IPS DF 4.7 (cell line): Measurements from ENCODE around the gene SDK1.

Source experiments
- DNase-seq: peaks from one replicate; pipeline ENCODE4 v3.0.0-alpha.2; 2013; ENCODE audit warnings: low spot score; ENCODE audit errors: extremely low read depth

SDK1 gene

GRCh38 chr7:3283130-3283704 lies 17.8 kb upstream of the SDK1 start:
- no peak for DNase-seq

- DNase-seq: no peak
Observed at GRCh38 chr7:3285652-3286051, 15.4 kb upstream of the SDK1 start.

GRCh38 chr7:3289996-3290395 lies 11.1 kb upstream of the SDK1 start:
- no peak for DNase-seq

DNA sequence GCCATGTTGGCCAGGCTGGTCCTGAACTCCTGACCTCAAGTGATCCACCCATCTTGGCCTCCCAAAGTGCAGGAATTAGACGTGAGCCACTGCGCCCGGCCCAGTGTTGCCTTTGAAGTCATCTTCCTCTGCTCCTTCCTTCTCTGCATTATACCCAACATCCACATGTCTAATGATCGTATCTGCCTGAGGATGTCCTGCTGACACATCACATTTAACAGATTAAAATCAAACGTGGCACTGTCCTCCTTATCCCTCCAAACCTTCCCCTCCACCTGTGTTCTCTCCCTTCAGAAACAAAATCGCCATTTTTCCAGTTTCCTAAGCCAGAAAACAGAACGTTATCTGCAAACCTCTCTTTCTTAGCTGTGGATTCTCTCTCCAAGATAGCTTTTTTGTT lies 8.4 kb upstream of the SDK1 start:
- no peak for DNase-seq

GRCh38 chr7:3294432-3295100 lies 6.5 kb upstream of the SDK1 start:
- no peak for DNase-seq

- DNase-seq: no peak
Observed at GRCh38 chr7:3297105-3297819, 3.8 kb upstream of the SDK1 start.

GRCh38 chr7:3300221-3300650 lies 816 bp upstream of the SDK1 start:
- DNase-seq: no peak

GRCh38 chr7:3301449-3301731 lies 338 bp downstream of the SDK1 start:
- no peak for DNase-seq

GRCh38 chr7:3301831-3302618 lies 973 bp downstream of the SDK1 start:
- DNase-seq: no peak

- no peak for DNase-seq
Observed at GRCh38 chr7:3302681-3303320, 1.7 kb downstream of the SDK1 start.

DNA sequence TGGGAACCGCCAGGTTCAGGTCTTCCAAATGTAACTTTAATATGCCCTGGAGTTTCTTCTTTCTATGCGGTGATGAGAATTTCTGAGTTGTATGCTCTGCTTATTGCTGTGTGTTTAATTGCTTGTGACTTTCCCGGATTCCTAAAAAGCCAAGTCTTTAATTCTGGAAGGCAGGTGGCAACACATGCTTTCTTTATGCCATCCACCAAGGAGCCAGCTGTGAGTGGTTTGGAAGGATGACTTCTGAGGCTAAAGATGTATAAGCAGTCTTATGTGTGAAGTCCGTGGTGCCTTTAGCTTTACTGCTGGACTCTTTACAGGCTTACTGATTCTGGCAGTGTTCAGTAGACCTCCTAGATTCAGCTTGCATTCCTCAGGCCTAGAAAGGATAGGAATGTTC lies 3.1 kb downstream of the SDK1 start:
- no peak for DNase-seq

GRCh38 chr7:3307435-3307834 lies 6.4 kb downstream of the SDK1 start:
- no peak for DNase-seq

- DNase-seq: no peak
Observed at GRCh38 chr7:3309140-3309539, 8.1 kb downstream of the SDK1 start.

- DNase-seq: no peak
Observed at GRCh38 chr7:3309956-3310355, 8.9 kb downstream of the SDK1 start.

DNA sequence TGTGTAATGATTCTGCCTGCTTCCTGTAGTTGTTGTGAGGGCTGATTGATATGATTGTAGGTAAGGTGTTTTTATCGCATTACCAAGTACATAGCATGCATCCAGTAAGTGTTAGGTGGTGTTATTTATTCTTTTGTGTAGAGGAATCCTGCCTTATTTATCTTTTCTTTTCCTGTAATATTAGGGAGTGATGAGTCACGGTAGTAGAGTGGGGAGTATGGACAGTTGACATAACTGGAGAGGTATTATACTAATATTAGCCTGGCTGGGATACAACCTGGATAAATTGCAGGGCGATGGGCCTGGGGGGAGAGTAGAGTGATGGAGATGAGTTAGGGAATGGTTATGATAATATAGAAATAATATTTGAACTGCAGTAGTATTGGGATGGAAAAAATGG lies 9.8 kb downstream of the SDK1 start:
- DNase-seq: no peak

DNA sequence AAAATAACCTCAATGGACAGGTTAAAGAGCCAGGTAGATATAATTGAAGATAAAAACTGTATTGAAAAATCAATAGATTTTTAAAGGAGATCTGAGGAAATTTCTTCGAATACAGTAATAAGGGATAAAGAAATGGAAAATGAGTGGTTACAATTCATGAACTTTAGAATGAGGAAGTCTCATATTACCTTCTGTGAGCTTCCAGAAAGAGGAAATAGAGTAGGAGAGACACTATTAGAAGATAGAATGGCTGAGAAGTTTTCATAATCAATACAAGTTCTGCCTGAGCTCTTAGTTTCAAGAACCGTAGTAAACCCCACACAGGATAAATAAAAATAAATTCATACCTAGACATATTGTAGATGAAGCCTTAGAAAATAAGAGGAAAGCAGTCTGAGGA lies 11.5 kb downstream of the SDK1 start:
- no peak for DNase-seq

GRCh38 chr7:3318874-3319273 lies 17.8 kb downstream of the SDK1 start:
- DNase-seq: no peak

DNA sequence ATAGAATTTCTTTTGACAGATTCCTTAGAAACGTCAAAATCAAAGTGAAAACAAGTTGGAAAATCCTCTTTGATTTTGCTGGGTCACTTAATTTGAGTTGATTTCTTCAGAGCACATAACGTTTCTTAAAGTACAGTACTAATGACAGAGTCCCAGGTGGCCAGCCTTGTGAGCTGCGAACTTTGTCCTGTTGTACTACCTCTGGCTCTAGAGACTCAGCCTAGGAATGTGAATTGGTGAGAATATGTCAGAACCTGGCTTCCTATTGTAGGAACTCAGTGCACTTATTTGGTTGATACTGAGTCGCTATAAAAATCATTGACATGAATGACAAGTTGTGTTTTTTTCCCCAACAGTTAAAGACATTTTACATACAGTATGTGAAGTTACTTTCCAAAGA lies 20.2 kb downstream of the SDK1 start:
- DNase-seq: no peak

- no peak for DNase-seq
Observed at GRCh38 chr7:3321745-3322144, 20.7 kb downstream of the SDK1 start.

GRCh38 chr7:3326246-3326645 lies 25.2 kb downstream of the SDK1 start:
- DNase-seq: no peak

- no peak for DNase-seq
Observed at GRCh38 chr7:3327099-3327498, 26.0 kb downstream of the SDK1 start.

DNA sequence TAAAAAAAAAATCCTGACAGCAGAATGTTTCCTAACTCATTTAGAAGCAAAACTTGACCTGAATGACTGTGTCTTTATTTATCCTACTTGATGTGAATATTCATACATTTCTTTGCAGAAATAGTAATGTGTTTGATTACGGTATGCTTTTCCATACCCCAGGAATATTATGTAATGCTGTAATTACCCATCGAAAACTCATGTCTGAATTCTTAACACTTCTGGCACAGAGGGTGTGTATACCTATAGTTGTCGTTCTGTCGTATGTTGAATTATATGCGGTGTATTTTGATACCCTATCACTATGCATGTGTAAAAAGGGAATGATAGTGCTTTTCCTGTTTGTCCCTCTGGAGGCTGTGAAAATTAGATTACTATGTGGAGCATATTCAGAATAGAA lies 26.6 kb downstream of the SDK1 start:
- DNase-seq: no peak
